GM21825 (cell line): ENCODE results near the gene LRATD1.
"Not testable (repeated sequence)": the region's sequence is repeated elsewhere in the genome, so short reads cannot be mapped to it uniquely, and the experiment has no call there.

ENCODE experiments used
- ATAC-seq: cut with Tn5 transposase; IDR thresholded peaks from one replicate; pipeline ENCODE4 v1.9.1; 2021; ENCODE audit warnings: mild to moderate bottlenecking, moderate library complexity; ENCODE audit not compliant: unreplicated experiment

LRATD1 gene, protein sequence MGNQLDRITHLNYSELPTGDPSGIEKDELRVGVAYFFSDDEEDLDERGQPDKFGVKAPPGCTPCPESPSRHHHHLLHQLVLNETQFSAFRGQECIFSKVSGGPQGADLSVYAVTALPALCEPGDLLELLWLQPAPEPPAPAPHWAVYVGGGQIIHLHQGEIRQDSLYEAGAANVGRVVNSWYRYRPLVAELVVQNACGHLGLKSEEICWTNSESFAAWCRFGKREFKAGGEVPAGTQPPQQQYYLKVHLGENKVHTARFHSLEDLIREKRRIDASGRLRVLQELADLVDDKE

DNA sequence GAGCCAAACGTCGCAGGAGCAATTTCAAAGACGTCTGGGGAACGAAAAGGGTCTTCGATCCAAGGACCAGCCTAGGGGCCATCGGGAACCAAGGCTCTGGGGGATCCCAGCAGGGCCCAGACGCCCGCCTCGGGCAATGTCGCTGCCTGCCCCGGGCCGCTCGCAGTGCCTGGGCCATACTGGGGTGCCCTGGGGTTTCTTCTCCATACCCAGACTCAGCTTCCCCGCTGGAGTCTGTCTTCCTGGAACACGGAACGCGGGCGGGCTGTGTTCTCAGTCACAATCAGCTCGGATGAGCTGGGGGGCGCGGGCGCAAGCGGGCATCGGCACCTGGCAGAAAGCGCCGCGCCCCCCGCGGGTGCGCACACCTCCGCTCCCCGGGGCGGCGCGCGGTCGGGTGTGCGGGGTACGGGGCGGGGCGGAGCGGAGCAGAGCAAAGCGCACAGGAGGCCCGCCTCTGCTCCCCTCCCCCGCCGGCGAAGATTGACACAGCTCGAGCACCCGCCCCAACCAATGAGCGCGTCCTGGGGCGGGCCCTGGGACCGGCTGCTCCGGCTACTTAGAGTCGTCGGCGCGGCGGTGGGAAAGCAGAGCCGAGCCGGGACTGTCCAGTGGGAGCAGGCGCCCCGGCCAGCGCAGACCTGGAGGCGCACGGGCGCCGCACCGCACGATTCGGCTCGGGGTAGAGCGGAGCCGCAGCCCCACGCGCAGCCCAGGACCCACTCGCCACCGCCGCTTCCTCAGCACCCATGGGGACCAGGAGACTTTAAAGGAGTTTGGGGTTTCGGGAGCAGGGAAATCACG is at the start of gene LRATD1:
LRATD1 (plus strand) TSS at position 585 of the 804 bp plus-strand sequence. CDS start 1,263 bp downstream, outside the sequence.
- ATAC-seq = no peak

DNA sequence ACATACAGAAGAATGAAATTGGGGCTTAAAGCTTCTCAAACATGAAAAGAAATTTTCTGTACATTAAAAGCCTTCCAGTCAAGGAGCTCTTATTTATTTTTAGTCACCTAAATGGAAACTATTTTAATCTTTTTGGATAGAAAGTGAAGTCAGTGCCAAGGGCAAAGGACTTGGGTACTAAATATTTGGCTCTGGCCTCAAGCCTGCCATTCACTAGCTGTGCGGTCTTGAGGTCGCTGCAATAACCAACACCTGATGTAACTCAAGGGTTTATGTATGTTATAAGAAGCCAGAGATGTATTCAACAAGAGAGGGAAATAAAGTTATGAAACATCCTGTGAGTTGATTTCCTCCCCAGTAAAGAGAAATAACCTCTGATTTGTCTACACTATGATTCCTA is 49.5 kb upstream of the LRATD1 start:
- no peak for ATAC-seq

DNA sequence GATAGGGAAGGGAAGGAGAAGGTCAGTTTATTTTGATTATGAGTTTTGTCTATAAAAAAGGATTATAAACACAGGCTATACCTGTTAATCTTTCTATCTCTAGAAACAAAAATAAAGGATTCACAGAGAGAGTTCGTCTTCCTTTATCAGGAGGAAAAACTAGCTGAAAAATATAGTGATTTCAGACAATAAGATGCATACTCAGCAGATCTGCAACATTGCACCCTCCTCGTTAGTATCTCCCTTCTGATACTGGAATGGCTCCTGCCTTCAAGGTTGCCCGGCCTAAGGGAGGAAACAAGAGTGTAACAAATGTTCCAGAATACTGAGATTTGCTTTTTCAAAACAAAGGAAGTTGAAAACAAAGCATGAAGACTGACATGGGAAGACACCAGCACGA is 48.7 kb upstream of the LRATD1 start:
- ATAC-seq = no peak

DNA sequence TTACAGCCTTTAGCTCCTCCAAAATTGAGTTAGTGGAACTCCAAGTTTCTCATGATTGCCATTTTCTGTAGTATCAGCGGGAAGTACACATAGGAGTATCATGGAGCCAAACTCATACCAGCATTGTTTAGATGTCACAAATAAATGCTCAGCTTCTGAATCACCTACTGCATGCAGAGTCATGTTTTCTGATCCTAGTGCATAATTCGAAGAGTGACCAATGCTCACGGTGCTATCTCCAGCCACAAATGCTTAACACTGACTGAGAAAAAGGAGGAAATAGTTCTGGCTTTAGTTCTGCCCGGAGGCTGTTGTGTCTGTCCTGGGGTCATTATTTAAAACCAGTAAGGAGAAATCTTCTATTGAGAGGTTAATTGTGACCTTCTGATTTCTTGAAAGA is 45.4 kb upstream of the LRATD1 start:
- ATAC-seq = no peak

DNA sequence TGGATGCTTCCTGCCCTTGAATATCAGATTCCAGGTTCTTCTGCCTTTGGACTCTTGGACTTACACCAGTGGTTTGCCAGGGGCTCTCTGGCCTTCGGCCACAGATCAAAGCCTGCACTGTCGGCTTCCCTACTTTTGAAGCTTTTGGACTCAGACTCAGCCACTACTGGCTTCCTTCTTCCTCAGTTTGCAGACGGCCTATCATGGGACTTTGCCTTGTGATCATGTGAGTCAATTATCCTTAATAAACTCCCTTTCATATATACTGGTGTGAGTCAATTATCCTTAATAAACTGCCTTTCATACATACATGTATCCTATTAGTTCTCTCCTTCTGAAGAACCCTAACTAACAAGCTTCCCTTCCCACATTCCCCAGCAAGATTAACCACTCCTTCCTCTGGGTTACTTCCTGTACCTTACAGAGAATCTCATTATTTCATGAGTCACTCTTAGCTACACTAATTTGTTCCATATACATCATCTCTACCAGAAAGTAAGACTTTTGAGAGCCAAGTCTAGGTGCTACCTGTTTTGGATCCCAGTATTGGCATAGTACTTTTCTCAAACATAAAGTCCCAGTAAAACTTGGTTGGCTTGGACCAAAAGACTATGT is 31.3 kb upstream of the LRATD1 start:
- no peak for ATAC-seq

DNA sequence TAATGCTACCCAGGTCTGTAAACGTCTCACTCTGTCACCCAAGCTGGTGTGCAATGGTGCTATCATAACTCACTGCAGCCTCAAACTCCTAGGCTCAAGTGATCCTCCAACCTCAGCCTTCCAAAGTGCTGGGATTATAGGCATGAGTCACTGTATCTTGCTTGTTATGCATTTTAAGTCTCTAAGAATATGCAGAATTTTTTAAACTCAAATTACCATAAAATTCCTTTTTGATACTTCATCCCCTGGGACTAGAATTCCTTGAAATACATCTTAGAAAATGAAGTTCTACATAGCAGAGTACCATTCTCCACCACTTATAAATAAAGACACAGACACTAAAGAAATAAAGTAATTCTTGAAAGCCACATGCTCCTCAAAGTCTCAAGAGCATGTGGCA is 30.2 kb upstream of the LRATD1 start:
- no peak for ATAC-seq

DNA sequence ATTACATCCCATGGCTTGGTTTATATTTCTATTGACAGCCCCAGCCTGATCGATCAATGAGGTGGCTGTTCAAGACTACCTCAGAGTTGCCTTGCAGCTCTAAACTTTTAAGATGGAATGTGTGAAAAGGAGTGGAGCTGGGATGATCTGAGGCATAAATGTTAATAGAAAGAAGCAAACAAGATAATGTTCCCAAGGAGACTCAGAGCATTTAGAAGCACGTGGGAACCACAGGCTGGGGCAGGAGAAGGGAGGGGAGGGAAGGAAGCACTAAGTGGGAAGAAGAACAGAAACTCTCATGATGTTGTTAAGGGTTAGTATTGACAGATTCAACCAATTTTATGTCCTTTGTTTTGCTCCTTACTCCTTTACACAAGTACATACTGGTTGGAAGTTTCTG is 28.8 kb upstream of the LRATD1 start:
- no peak for ATAC-seq

DNA sequence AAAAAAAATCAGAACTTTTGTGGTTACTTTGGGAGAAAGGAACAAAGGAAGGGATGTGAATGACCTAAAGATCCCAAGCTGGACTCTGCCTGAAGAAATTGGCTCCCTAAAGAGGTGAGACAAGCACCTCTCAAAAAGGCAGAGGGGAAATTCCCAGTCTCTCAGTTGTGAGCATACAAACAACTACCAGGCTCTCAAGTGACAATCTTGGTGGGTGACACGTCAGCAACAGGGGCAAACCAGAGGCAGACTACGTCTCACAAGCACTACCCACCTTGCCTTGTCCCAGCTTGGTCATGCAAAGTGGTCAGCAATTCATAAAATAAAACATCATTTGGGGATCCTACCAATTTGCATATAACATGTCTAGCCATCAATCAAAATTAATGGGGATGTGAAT is 24.3 kb upstream of the LRATD1 start:
- ATAC-seq = no peak

DNA sequence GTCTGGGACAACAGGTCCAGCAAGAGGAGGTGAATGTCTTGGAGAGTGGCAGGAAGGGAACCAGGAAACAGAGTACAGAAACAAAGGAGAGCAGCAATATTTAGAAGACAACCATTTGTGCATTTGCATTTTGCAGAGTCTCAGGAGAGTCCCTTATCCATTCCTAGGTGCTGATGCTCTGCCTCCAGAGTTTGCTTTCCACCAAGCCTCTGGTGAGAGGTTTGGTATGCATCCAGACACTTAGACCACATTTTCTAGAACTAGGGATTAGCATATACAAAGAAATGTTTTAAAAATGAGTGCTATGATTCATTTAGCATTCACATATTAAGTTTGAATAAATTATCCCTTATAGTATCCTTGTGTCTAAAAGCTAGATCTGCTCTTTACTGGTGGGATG is 18.5 kb upstream of the LRATD1 start:
- no peak for ATAC-seq

DNA sequence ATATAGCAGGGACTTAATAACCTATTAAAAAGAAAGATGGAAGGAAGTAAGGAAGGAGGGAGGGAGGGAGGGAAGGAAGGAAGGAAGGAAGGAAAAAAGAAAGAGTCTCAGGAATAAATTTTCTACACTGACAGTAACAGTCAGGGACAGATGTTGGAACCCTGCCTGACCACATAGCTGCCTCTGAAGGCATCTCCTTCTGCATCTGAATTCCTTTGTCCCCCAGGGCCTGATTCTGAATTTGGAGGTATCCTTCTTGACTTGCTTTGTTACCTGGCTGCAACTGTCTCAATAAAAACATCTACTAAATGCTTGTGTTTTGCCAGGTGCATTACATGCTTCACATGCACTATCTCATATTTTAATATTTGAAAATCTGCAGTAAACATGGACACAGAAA is 17.4 kb upstream of the LRATD1 start:
- no peak for ATAC-seq

DNA sequence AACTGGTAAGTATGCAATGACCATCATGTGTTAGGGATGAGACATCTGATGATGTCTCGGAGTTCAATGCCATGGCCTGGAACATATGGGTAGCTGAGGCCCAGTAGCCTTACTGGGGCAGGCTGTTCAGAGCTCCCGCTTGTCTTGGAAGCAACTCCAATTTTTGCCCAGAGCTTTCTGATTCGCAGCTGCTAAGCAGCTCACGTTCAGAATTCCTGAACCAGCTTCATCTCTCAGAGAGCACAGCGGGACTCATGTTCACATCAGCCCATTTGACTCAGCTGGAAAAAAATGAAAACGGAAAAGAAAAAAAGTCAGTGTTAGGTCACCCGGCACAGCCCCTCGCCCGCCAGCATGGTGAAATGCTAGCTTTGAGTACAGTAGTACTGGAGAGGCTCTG is 16.8 kb upstream of the LRATD1 start:
- no peak for ATAC-seq

DNA sequence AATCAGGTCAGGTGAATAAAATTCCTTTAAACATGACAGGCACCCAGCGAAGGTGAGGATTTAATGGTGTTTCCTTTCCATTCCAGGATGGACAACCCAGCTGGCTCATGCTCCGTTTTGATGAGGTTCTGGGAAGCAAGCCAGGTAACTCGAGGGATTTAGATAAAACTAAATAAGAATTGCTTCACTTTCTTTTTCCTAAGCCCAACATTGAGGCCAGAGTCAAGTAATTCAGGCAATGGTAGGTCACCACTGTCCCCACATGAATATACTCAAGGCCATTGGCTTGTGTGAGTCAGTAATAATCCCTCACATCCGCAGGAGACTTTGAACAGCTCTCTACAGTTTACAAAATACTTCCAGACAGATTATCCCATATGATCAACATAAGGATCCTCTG is 16.2 kb upstream of the LRATD1 start:
- ATAC-seq = no peak

DNA sequence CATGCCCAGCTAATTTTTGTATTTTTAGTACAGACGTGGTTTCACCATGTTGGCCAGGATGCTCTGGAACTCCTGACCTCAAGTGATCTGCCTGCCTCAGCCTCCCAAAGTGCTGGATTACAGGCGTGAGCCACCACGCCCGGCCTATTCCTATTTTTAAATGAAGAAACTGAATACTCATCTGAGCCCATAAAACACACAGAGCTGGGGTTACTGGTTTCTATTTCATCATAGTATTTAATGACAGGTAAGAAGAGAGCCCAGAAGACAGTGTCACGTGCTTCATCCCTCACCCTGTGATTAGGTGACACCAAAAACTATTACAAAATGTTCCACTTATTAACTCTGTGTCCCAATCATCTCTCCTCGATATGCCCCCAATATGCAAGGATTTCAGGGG is 15.6 kb upstream of the LRATD1 start:
- no peak for ATAC-seq

DNA sequence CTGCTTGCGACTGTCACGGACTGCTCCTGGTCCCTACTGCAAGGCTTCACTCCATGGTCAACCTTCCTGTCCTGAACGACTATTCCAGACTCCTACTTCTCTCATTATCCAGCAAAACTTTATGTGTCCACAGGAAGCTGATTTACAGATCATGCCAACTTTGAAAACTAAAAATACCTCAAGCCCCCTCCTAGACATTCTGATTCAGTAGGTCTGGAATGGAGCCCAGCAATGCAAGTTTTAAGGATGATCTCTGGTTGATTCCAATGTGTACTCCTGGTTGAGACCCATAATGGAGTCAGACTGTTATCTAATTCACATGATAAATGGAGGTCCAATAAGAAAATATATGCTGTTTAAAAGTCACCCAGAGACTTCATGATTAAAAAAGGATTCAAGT is 13.1 kb upstream of the LRATD1 start:
- ATAC-seq = no peak

DNA sequence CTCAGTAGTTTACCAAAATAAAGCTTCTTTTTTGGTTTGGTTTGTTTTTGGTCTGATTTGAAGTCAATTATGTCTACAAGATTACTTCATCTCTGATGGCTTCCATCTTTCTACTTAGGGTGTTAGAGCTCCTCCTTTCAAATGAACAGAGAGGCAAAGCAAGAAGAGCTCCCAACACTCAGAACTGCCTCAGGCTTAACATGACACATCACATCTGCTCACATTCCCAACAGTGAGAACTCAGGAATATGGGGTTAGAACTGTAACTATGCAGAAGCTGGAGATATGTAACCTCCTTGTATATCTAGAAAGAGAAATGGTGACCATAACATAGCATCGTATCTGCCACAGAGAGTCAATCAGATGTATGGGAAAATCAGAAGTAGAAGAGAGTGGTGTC is 11.4 kb upstream of the LRATD1 start:
- no peak for ATAC-seq

DNA sequence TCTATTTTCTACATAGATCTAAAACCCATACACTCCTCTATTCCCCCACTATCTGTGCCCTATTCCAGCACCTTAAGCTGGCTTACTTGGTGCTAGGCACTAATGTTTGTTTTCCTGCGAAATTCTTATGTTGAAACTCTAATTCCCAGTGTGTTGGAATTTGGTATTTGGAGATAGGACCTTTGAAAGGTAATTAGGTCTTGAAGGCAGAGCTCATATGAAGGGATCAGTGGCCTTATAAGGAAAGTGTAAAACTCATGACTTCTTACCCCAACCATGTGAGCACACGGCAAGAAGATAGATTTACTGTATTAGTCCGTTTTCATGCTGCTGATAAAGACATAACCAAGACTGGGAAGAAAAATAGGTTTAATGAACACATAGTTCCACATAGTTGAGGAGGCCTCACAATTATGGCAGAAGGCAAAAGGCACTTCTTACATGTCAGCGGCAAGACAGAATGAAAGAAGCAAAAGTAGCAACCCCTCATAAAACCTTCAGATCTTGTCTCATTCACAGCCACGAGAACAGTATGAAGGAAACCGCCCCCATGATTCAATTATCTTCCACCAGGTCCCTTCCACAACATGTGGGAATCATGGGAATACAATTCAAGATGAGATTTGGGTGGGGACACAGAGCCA is 10.5 kb upstream of the LRATD1 start:
- ATAC-seq = no peak

DNA sequence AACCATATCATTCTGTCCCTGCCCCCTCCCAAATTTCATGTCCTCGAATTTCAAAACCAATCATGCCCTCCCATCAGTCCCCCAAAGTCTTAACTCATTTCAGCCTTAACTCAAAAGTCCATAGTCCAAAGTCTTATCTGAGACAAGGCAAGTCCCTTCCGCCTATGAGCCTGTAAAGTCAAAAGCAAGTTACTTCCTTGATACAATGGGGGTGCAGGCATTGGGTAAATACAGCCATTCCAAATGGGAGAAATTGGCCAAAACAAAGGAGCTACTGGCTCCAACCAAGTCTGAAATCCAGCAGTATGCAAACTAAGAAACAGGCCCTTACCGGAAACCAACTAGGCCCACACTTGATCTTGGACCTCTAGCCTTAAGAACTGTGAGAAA is 10.0 kb upstream of the LRATD1 start:
- ATAC-seq = not testable (repeated sequence)

DNA sequence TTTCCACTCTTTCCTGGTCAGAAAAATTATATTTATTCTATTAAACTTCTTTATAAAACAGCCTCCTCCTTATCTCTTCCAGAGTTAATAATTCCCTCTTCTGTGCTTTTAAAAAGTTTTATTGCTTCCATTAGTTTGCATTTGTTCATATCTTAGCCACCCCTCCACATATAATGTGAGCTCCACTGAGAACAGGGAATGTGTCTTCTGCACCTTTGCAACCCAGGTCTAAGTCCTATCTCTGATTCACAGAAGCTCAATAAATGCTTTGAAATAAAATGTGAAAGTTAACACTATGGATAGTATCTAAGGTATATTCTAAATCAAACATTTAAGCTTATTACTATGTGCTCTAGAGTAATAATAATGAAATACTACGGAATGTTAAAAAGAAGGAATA is 9.3 kb upstream of the LRATD1 start:
- no peak for ATAC-seq

DNA sequence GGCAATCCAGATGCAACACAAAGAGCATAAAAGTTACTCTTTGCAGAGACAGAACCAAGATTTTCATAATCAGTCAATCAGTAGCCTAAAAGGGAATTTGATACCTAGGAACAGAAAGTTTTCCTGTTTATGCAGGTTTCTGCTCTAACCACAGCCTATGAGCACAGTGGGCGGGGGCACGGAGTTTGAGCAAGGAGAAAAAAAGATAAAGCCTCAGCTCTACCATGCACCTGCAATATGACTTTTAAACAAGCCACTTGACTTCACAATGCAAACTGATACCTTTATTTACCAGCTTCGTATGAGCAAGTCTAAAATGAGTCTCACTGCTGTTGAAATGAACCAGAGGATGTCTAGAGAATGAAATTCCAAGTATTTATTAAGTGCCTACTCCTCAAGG is 5.6 kb upstream of the LRATD1 start:
- no peak for ATAC-seq

DNA sequence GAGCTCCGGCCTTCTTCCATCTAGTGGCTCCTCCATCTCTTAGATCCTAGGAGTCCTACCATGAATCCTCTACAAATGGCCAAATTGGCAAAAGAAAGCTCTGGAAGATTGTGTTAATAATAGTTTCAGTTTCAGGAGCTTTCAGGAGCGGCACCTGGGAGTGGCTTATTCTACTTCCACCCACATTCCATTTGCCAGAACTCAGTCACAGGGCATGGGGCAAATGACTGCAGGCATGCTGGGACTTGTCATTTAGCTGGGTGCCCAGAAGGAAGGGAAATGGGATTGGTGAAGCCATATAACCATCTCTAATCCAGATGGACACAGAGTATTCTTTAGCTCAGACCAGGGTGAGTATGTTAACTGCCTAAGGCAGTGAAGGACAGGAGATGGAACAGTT is 3.6 kb upstream of the LRATD1 start:
- no peak for ATAC-seq

DNA sequence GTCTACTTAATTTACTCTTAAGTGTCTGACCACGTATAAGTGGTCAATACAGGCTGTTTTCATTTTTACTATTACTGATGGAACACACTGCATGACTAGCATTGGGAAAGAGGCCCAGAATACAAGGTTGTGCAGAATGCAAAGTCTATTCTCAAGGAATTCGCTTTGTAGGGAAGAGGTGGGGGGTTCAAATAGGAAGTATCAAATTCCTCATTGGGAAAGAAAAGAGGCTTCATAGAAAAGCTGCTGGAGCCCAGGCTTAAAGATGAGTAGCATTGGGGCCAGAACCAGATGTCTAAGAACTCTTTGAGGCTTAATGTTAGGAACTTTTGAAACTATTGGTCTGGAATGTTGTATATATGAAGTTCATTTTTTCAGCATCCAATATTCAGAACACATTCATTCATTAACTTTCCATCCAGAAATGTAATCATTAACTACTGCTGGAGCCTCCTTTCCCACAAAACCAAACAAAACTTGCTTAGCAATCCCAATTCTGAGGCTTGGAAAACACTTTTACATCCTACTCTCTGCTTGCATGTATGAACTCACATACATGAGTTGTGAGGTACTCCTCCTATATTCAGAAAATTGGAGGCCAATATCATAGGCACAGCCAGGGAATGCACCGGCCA is 994 bp upstream of the LRATD1 start:
- no peak for ATAC-seq
